Measurements from ENCODE around the gene SGCD.

DNA sequence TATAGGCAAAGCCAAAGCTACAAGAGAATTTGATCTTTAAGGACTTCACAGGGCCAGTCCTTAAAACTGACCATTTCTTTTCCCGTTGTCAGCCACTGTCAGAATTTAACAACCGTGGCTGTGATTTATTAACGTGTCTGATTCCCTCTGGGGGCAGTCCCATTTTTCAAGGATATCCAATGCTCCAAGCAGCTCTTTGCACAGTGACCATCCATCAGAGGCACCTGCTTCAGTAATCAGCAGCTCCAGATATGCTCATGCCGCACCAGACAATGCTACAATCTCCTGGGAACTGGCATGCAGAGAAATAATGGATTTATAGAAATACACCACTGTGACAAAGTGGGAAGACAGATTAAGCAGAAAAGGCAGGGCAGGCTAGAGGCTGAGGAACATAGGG, 359.8 kb downstream of the SGCD start:
- TF ChIP-seq, protein P1, sequence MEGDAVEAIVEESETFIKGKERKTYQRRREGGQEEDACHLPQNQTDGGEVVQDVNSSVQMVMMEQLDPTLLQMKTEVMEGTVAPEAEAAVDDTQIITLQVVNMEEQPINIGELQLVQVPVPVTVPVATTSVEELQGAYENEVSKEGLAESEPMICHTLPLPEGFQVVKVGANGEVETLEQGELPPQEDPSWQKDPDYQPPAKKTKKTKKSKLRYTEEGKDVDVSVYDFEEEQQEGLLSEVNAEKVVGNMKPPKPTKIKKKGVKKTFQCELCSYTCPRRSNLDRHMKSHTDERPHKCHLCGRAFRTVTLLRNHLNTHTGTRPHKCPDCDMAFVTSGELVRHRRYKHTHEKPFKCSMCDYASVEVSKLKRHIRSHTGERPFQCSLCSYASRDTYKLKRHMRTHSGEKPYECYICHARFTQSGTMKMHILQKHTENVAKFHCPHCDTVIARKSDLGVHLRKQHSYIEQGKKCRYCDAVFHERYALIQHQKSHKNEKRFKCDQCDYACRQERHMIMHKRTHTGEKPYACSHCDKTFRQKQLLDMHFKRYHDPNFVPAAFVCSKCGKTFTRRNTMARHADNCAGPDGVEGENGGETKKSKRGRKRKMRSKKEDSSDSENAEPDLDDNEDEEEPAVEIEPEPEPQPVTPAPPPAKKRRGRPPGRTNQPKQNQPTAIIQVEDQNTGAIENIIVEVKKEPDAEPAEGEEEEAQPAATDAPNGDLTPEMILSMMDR (IDR thresholded peaks at IDR 0.05) = no peak
- TF ChIP-seq POLR2A (IDR thresholded peaks at IDR 0.05) = no peak

Data from uterus (tissue), 2 donors.